ENCODE measurements around the gene INTS11.

INTS11 gene

DNA sequence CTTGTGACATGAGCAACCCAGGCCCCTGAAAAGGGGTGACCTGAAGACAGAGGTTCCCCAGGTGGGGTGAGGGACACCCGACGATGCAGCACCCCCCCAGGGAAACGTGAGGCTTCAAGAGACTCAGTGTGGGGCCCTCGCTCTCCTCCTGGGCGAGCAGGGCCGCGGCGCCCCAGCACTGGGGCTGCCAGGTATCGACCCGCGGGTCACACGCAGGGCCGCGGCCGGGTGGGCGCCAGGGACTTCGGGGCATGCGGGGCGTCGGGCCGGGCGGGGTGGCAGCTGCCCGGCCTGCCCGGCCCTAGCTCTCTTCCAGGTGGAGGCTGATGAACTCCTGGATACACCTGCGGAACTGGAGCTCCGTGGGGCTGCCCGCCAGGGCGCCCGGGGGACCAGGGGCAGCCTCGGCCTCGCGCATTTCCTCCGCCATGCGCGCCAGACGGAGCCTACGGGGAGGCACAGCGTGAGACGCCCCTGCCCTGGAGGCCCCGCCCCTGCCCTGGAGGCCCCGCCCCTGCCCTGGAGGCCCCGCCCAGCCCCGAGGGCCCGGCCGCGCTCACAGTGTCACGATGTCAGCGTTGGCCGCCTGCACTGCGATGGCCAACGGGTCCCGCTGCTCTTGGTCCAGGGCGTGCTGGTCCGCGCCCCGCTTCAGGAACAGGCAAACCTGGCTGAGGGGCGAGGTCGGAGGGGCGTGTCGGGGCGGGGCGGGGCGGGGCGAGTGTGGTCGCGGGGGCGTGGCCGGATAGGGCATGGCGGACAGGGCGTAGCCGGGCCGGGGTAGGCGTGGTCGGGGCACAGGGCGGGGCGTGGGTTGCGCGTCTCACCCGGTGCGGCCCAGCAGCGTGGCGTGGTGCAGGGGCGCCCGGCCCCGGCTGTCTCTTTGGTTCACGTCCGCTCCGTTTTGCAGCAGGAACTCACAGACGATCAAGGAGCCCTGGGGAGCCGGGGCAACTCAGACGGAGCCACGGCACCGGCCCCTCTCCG lies 30.9 kb downstream of the INTS11 start:
- Mint-ChIP-seq H3K36me3 (ENCODE audit: low read depth) (peaks cover 58% of the 10 kb centered on the region), H3K4me3 (no peak overlapping the region), H3K9me3 (peaks cover 2% of the 10 kb centered on the region), H3K27me3 (peaks cover 3% of the 10 kb centered on the region), H3K27ac (no peak overlapping the region), H3K4me1 (ENCODE audit: low read depth) (no peaks in the 10 kb centered on the region)
- intact Hi-C loops (cut with micrococcal nuclease), result no loop called here

DNA sequence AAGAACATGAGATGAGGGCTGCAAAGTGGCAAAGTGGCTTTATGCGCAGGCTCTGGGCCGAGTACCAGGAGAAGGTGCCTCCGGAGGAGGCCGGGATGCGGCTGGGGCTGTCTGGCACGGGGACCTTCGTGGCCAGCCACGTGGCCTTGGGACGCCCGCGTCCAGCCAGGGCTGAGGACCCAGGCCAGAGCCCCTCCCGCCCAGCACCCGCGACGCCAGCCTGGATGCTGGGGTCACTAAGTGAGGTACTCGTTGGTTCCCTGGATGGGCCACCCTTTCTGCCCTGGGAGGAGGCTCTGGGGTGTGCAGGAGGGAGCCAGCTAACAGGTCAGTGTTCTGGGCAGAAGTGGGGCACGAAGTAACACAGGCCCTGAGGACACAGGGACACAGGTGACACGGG lies 31.6 kb downstream of the INTS11 start:
- Mint-ChIP-seq H3K27ac (no peak overlapping the region), H3K4me1 (ENCODE audit: low read depth) (no peaks in the 10 kb centered on the region), H3K27me3 (peaks cover 3% of the 10 kb centered on the region), H3K4me3 (no peak overlapping the region), H3K36me3 (ENCODE audit: low read depth) (peaks cover 51% of the 10 kb centered on the region), H3K9me3 (peaks cover 9% of the 10 kb centered on the region)
- intact Hi-C loops (cut with micrococcal nuclease), result no loop called here

DNA sequence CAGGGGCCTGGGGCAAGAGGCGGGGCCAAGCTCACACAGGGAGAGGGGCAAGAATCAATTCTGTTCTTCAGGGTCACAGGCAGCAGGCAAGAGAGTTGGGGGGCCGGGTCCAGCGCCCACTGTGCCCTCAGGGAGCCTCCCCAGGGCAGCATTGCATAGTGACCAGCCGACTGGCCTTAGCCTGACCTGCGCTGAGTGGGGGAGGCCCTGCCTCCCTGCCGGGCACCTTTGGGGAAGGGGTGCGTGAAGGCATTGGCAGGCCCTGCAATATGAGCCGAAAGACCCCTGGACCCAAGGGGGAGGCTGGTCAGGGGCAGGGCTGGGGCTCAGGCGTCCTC lies 32.0 kb downstream of the INTS11 start:
- Mint-ChIP-seq H3K27me3 (peaks cover 3% of the 10 kb centered on the region), H3K27ac (no peak overlapping the region), H3K9me3 (peaks cover 9% of the 10 kb centered on the region), H3K4me1 (ENCODE audit: low read depth) (no peaks in the 10 kb centered on the region), H3K36me3 (ENCODE audit: low read depth) (peaks cover 48% of the 10 kb centered on the region), H3K4me3 (no peak overlapping the region)
- intact Hi-C loops (cut with micrococcal nuclease), result no loop called here

DNA sequence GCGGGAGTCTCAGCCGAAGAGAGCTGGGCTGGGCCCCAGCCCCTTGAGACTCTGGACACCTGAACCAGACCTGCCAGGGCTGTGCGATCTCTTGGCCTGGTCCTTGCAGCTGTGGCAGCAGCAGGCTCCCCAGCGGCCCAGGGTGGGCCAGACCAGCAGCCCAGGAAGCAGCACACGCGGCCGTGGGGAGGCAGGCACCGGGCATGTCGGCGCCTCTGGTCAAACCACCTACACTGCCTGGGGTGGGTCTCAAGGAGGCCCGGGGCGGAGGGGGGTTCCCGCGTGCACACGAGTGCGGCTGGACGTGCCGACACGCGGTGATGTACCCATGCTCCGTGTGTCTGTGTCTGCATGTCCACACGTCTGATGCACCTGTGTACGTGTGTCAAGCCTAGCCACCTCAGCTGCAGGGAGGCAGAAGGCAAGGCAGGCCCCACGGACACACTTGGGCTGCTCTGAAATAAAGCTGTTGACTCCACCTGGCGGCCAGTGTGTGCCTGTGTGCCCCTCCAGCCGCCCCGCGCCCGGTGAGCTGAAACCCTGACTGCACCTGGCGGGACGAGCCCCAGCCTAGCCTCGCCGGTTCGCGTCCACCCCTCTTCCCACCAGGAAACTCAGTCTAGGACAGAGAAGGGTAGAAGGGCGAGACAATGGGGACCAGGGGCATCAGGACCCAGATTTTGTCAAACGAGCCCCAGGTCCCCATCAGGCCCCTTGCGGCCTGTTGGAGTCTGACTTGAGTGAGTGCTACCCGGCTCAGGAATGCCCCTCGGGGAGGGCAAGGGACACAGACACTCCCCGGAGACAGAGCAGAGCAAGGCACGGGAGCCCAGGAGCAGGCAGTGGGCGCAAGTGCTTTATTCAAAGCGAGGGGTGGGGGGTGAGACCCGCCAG lies 32.7 kb downstream of the INTS11 start:
- peaks cover 46% of the 10 kb centered on the region for H3K36me3 Mint-ChIP-seq (ENCODE audit: low read depth)
- H3K9me3 Mint-ChIP-seq, result peaks cover 9% of the 10 kb centered on the region
- no peak overlapping the region for H3K4me3 Mint-ChIP-seq
- H3K27me3 Mint-ChIP-seq, result peaks cover 3% of the 10 kb centered on the region
- H3K4me1 Mint-ChIP-seq (ENCODE audit: low read depth), result no peaks in the 10 kb centered on the region
- H3K27ac Mint-ChIP-seq, result no peak overlapping the region
- intact Hi-C loops (cut with micrococcal nuclease), result no loop called here

DNA sequence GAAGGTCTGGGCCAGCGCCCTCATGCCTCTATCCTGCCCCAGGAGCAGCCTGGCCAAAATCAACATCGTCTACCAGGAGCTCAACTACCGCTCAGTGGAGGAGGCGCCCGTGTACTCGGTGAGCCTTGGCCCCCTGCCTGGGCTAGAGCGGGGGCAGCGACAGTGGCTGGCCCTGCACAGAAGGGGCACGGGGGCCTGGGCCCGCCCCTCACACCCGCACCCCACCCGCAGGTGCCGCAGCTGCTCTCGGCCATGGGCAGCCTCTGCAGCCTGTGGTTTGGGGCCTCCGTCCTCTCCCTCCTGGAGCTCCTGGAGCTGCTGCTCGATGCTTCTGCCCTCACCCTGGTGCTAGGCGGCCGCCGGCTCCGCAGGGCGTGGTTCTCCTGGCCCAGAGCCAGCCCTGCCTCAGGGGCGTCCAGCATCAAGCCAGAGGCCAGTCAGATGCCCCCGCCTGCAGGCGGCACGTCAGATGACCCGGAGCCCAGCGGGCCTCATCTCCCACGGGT lies 33.4 kb downstream of the INTS11 start:
- peaks cover 38% of the 10 kb centered on the region for H3K36me3 Mint-ChIP-seq (ENCODE audit: low read depth)
- intact Hi-C loops (cut with micrococcal nuclease), result no loop called here
- H3K27me3 Mint-ChIP-seq, result peaks cover 3% of the 10 kb centered on the region
- peaks cover 9% of the 10 kb centered on the region for H3K9me3 Mint-ChIP-seq
- no peak overlapping the region for H3K4me3 Mint-ChIP-seq
- no peaks in the 10 kb centered on the region for H3K4me1 Mint-ChIP-seq (ENCODE audit: low read depth)
- no peak overlapping the region for H3K27ac Mint-ChIP-seq

DNA sequence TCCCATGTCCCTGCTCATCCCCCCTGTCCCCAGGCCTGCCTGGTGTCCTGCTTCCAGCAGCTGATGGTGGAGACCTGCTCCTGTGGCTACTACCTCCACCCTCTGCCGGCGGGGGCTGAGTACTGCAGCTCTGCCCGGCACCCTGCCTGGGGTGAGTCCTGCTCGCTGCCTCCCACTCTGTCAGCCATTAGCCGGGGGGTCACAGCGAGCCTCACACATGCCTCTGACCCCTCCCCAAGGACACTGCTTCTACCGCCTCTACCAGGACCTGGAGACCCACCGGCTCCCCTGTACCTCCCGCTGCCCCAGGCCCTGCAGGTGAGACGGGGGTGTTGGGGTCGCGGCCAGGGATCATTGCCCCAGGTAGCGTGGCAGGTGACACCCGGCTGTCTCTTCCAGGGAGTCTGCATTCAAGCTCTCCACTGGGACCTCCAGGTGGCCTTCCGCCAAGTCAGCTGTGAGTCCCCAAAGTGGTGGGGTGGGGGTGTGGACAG lies 34.2 kb downstream of the INTS11 start:
- H3K27me3 Mint-ChIP-seq, result peaks cover 3% of the 10 kb centered on the region
- peaks cover 31% of the 10 kb centered on the region for H3K36me3 Mint-ChIP-seq (ENCODE audit: low read depth)
- H3K4me3 Mint-ChIP-seq, result no peak overlapping the region
- peaks cover 9% of the 10 kb centered on the region for H3K9me3 Mint-ChIP-seq
- intact Hi-C loops (cut with micrococcal nuclease), result no loop called here
- no peaks in the 10 kb centered on the region for H3K4me1 Mint-ChIP-seq (ENCODE audit: low read depth)
- no peak overlapping the region for H3K27ac Mint-ChIP-seq

DNA sequence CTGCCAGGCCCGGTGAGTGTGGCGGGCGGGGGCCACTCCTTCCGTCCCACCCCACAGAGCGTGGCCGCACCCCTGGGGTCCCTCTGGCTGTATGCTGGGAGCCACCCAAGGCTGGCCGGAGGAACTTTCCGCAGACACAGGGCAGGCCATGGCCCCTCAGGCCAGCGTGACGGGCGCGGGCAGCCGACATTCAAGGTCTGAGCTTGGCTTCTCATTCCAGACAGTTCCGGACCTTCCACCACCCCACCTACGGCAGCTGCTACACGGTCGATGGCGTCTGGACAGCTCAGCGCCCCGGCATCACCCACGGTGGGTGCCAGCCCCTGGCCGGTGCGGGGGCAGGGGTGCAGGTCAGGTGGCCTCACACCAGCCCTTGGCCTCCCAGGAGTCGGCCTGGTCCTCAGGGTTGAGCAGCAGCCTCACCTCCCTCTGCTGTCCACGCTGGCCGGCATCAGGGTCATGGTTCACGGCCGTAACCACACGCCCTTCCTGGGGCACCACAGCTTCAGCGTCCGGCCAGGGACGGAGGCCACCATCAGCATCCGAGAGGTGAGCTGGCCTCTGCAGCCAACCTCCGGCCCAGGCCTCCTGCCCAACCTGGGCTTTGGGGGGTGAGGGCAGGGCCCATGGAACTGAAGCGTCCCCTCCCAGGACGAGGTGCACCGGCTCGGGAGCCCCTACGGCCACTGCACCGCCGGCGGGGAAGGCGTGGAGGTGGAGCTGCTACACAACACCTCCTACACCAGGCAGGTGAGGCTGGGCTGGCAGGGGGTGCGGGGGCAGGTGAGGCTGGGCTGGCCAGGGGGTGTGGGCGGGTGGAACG lies 37.0 kb downstream of the INTS11 start:
- H3K9me3 Mint-ChIP-seq, result peaks cover 9% of the 10 kb centered on the region
- no peak overlapping the region for H3K27ac Mint-ChIP-seq
- H3K36me3 Mint-ChIP-seq (ENCODE audit: low read depth), result peaks cover 3% of the 10 kb centered on the region
- H3K4me1 Mint-ChIP-seq (ENCODE audit: low read depth), result peaks cover 6% of the 10 kb centered on the region
- no peak overlapping the region for H3K4me3 Mint-ChIP-seq
- peaks cover 4% of the 10 kb centered on the region for H3K27me3 Mint-ChIP-seq
- intact Hi-C loops (cut with micrococcal nuclease), result no loop called here

DNA sequence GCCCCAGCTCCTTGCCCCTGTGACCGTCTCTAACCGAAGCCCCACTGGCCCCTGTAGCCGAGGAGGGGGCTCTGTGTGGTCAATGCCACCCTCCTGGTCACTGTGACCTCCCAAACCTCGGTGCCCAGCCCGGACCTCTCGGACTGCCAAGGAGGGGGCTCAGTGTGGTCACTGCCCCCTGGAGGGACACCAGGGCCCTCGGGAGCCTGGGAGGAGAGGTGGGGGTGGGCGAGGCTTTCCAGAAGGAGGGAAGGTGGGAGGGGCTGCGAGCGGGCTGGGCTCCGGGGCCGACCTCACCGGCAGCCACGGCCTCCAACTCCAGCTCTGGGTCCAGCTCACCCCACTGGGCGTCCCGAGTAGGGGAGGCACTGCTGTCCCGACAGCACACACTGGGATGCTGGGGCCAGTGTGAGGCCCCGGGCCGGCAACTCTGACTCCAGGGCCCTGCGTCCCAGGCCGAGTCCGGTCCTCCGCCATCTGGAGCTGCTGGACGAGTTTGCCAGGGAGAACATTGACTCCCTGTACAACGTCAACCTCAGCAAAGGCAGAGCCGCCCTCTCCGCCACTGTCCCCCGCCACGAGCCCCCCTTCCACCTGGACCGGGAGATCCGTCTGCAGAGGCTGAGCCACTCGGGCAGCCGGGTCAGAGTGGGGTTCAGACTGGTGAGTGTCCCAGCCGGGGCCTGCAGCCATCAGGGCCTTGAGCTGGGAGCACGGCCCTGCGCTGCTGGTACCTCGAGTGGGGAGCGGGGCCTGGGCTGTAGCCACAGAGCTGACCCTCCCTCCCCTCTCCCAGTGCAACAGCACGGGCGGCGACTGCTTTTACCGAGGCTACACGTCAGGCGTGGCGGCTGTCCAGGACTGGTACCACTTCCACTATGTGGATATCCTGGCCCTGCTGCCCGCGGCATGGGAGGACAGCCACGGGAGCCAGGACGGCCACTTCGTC lies 37.9 kb downstream of the INTS11 start:
- Mint-ChIP-seq H3K36me3 (ENCODE audit: low read depth) (no peaks in the 10 kb centered on the region), H3K4me1 (ENCODE audit: low read depth) (peaks cover 7% of the 10 kb centered on the region), H3K27ac (no peak overlapping the region), H3K4me3 (no peak overlapping the region), H3K27me3 (peaks cover 6% of the 10 kb centered on the region), H3K9me3 (peaks cover 9% of the 10 kb centered on the region)
- intact Hi-C loops (cut with micrococcal nuclease), result no loop called here

DNA sequence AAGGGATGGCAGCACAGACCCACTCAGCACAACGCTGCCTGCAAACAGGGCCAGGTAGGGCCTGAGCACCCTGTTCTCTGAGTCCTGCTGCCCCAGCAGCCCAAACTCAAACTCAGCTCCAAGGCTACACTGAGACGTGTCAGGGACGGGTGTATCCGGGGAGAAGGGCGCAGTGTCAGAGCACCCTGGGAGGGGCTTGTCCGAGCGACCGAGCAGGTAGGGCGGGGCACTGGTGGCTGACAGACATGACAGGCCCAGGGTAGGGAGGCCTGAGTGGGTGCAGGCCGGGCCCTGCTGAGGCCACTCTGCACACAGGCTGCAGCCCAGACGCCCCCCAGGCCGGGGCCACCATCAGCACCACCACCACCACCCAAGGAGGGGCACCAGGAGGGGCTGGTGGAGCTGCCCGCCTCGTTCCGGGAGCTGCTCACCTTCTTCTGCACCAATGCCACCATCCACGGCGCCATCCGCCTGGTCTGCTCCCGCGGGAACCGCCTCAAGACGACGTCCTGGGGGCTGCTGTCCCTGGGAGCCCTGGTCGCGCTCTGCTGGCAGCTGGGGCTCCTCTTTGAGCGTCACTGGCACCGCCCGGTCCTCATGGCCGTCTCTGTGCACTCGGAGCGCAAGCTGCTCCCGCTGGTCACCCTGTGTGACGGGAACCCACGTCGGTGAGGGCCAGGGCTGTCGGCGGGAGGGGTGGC lies 38.7 kb downstream of the INTS11 start:
- intact Hi-C loops (cut with micrococcal nuclease), result no loop called here
- no peaks in the 10 kb centered on the region for H3K36me3 Mint-ChIP-seq (ENCODE audit: low read depth)
- H3K27me3 Mint-ChIP-seq, result peaks cover 6% of the 10 kb centered on the region
- no peak overlapping the region for H3K4me3 Mint-ChIP-seq
- H3K9me3 Mint-ChIP-seq, result peaks cover 9% of the 10 kb centered on the region
- no peak overlapping the region for H3K27ac Mint-ChIP-seq
- H3K4me1 Mint-ChIP-seq (ENCODE audit: low read depth), result peaks cover 7% of the 10 kb centered on the region

DNA sequence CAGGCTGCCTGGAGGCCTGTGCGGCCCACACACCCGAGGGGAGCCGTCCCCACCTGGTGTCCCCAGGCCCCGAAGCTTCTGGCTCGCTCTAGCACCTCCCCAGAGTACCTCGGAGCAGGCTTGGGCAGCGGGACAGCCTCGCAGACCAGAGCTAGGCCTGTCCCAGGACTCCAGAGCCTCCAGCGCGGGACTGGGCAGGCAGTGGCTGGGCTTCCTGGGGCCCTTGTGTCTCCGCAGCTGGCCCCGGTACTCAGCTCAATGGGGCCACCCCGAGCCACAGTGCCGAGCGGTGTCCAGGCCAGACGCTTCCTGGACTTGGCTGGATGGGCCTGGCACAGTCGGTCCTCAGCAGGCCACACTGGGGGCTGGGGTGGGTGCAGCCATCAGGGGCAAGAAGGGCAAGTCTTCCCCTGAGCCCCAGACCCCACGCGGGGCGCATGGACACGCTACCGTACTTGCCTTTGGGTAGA lies 39.3 kb downstream of the INTS11 start:
- Mint-ChIP-seq H3K4me3 (no peak overlapping the region), H3K27ac (no peak overlapping the region), H3K4me1 (ENCODE audit: low read depth) (peaks cover 7% of the 10 kb centered on the region), H3K9me3 (peaks cover 9% of the 10 kb centered on the region), H3K36me3 (ENCODE audit: low read depth) (no peaks in the 10 kb centered on the region), H3K27me3 (peaks cover 5% of the 10 kb centered on the region)
- intact Hi-C loops (cut with micrococcal nuclease), result no loop called here

DNA sequence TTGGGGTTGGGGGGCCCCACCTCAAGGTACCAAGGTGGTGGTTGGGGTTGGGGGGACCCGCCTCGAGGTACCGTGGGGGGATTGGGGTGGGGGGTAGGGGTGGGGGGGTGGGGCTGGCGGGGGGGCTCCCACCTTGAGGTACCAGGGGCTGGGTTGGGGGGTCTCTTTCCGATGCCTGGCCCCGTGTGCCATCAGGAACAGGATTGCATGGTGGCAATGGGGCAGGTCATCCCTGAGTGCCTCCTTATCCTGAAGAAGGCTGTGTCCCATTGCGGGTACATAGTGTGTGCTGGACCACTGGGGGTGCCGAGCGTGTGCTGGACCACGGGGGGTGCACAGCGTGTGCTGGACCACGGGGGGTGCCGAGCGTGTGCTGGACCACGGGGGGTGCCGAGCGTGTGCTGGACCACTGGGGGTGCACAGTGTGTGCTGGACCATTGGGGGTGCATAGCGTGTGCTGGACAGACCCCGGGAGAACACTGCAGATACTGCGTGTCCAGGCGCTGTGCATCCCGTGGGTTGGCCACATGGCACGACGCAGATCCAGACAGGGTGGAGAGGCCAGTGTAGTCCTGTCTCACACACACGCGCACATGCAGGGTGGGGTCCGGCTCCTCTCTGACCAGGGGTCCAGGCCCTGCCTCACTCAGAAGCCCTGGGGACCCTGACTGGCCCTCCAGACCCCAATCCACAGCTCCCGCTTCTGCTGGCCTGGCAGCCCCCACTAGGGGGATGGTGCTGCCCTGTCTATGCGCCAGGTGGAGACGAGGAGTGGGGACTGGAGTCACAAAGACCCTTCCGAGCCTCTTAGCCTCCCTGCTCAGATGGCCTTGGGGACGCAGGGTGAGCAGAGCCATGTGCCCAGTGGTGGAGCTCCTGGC lies 40.0 kb downstream of the INTS11 start:
- H3K27me3 Mint-ChIP-seq, result peaks cover 3% of the 10 kb centered on the region
- no peak overlapping the region for H3K27ac Mint-ChIP-seq
- no peaks in the 10 kb centered on the region for H3K36me3 Mint-ChIP-seq (ENCODE audit: low read depth)
- H3K4me1 Mint-ChIP-seq (ENCODE audit: low read depth), result peaks cover 7% of the 10 kb centered on the region
- intact Hi-C loops (cut with micrococcal nuclease), result no loop called here
- no peak overlapping the region for H3K4me3 Mint-ChIP-seq
- peaks cover 9% of the 10 kb centered on the region for H3K9me3 Mint-ChIP-seq
